Subcutaneous adipose tissue (tissue), 4 donors: ENCODE data around the gene TRMO. TPM values are rescaled to one million over a fixed set of nuclear protein-coding genes. Genes with fewer than 3 reads are reported as not detected.

Experiments
- total RNA-seq, 4 donors: library from RNA; depleted of rRNA; stranded (reverse); fragments of >200 nt; gene quantifications; one replicate each; pipeline ENCODE4 v1.1.0, GENCODE V29; 2016
- TF ChIP-seq, protein P1 (sequence below): fragments of 450-650 bp; IDR thresholded peaks from one replicate; pipeline ENCODE4 v1.5.1; 2016; ENCODE audit warnings: low read depth, mild to moderate bottlenecking, control low read depth, antibody characterized with exemption, moderate library complexity

Gene TRMO
- total RNA-seq, 4 donors from 2014 or later = 21.7 to 29.5 (median 26.3) TPM

- TF ChIP-seq, protein P1, sequence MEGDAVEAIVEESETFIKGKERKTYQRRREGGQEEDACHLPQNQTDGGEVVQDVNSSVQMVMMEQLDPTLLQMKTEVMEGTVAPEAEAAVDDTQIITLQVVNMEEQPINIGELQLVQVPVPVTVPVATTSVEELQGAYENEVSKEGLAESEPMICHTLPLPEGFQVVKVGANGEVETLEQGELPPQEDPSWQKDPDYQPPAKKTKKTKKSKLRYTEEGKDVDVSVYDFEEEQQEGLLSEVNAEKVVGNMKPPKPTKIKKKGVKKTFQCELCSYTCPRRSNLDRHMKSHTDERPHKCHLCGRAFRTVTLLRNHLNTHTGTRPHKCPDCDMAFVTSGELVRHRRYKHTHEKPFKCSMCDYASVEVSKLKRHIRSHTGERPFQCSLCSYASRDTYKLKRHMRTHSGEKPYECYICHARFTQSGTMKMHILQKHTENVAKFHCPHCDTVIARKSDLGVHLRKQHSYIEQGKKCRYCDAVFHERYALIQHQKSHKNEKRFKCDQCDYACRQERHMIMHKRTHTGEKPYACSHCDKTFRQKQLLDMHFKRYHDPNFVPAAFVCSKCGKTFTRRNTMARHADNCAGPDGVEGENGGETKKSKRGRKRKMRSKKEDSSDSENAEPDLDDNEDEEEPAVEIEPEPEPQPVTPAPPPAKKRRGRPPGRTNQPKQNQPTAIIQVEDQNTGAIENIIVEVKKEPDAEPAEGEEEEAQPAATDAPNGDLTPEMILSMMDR = no peak
Measured at GRCh38 chr9:97866300-97866699, 56.0 kb downstream of the TRMO start.

GRCh38 chr9:97864396-97864795, 57.9 kb downstream of the TRMO start:
- TF ChIP-seq, protein P1 = no peak

GRCh38 chr9:97863314-97863713, 59.0 kb downstream of the TRMO start:
- TF ChIP-seq, protein P1 = no peak

DNA sequence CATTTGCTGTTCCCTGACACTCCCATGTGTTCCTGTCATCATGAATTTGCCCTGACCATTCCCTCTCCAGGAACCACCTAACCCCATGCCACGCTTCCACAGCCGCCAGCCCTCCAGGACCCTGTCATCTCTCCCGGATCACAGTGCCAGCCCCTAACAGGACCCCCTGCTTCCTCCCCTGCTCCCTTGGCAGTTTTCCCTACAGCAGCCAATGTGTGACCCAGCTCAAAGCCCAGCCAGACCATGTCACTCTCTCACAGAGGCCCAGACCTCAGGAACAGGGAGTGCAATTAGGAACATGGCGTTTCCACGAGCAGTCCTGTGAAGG, 61.2 kb downstream of the TRMO start:
- TF ChIP-seq, protein P1 = no peak

DNA sequence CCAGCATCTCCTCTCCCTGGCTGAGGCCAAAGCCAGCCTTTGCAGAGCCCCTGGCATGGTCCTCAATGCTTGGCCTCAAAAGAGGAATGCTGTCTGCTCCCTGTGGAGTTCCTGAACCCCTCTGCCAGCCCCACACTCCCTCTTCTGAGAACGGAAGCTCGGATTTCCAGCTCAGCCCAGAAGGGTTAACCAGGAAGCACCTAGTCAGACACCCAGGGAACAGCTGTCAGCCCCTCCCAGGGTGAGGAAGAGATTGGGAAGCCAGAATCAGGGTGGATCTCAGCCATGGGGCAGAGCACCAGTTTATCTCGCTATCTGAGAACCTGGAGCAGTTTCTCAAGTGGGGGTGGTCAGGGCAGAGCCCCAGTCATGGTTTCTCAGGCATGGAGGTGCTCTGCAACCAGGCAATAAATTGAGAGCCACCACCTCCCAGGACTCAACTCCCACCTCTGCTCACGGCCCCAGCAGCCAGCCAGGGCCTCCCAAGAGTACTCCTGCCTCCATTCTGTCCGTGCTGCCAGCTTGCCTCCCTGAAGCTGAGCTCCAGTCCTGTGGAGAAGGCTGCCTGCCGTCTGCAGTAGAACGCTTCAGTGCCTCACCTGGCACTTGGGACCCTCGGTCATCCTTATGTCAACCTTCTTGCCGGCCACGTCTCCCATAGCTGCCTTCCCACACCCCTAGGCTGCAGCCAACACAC, 61.7 kb downstream of the TRMO start:
- TF ChIP-seq, protein P1 = no peak

DNA sequence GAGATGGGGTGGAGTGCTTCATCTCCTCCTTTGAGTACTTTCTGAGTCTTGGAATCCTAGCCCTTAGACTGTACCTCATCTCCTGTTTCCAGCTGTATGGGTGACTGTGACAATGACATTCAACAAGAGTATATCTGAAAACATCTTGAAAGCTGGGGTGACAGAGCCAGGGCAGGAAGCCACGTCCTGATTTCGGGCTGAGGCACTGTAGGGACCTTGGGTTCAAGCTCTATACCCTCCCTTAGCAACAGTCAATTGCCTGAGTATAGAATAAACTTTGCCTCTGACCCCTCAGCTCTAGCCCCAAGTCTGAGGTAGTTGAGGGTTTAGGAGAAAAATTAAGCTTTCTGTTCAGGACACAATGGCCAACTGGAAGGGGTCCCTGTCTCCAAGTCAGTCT, 63.0 kb downstream of the TRMO start:
- TF ChIP-seq, protein P1 = no peak

GRCh38 chr9:97858826-97859225, 63.5 kb downstream of the TRMO start:
- TF ChIP-seq, protein P1 = no peak

DNA sequence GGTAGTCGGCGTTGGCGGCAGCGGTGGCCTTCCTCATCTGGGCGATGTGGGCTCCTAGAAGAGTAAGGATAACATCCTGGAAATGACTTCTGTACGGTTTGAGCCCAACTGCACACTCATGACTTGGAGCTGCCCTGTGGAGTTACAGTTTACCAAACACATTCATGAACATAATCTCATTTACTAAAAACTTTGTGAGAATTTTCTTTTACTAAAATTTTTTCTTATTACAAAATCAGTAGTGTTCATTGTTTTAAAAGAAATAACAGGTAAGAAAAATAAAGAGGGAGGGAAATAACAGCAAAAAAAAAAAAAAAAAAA, 63.9 kb downstream of the TRMO start:
- TF ChIP-seq, protein P1 = no peak
